MM.1S (cell line): ENCODE data around the gene MSRB1.

ENCODE experiments used
- DNase-seq: peaks from one replicate; pipeline ENCODE4 v3.0.0-alpha.2; 2015
- H2AFZ ChIP-seq: fragments of 300-600 bp; sonication (generic); 2 replicates; pipeline ENCODE4 v1.6.0; 2016; ENCODE audit warnings: antibody characterized with exemption, low read length
- H3F3A ChIP-seq: fragments of 300-600 bp; sonication (generic); 2 replicates; pipeline ENCODE4 v1.6.1; 2016; ENCODE audit warnings: mild to moderate bottlenecking, antibody characterized with exemption, low read length, moderate library complexity, mixed read lengths; ENCODE audit not compliant: insufficient read depth
- H3K27ac ChIP-seq: fragments of 300-600 bp; sonication (generic); 2 replicates; pipeline ENCODE4 v1.5.1; 2016; ENCODE audit warnings: mild to moderate bottlenecking, low read length
- H3K27me3 ChIP-seq: fragments of 300-600 bp; sonication (generic); replicated peaks from 2 replicates; pipeline ENCODE4 v1.6.0; 2016; ENCODE audit warnings: low read length; ENCODE audit not compliant: insufficient read depth
- H3K36me3 ChIP-seq: fragments of 300-600 bp; sonication (generic); replicated peaks from 2 replicates; pipeline ENCODE4 v1.6.1; 2016; ENCODE audit warnings: mild to moderate bottlenecking, low read length, mixed read lengths; ENCODE audit not compliant: insufficient read depth
- H3K4me1 ChIP-seq: fragments of 300-600 bp; sonication (generic); 2 replicates; pipeline ENCODE4 v1.6.1; 2016; ENCODE audit warnings: low read length, mixed read lengths
- H3K4me2 ChIP-seq: fragments of 300-600 bp; sonication (generic); 2 replicates; pipeline ENCODE4 v1.6.0; 2016; ENCODE audit warnings: low read depth, low read length
- H3K4me3 ChIP-seq: fragments of 300-600 bp; sonication (generic); 2 replicates; pipeline ENCODE4 v1.5.1; 2016; ENCODE audit warnings: low read length, mixed read lengths
- H3K79me2 ChIP-seq: fragments of 300-600 bp; sonication (generic); 2 replicates; pipeline ENCODE4 v1.6.1; 2016; ENCODE audit warnings: mixed run types, low read length, mixed read lengths
- H3K9ac ChIP-seq: fragments of 300-600 bp; sonication (generic); 2 replicates; pipeline ENCODE4 v1.6.1; 2016; ENCODE audit warnings: low read length, mixed read lengths
- H3K9me2 ChIP-seq: fragments of 300-600 bp; sonication (generic); replicated peaks from 2 replicates; pipeline ENCODE4 v1.6.1; 2016; ENCODE audit warnings: mild to moderate bottlenecking, low read length, mixed read lengths; ENCODE audit not compliant: insufficient read depth
- H3K9me3 ChIP-seq: fragments of 300-600 bp; sonication (generic); replicated peaks from 2 replicates; pipeline ENCODE4 v1.6.1; 2016; ENCODE audit warnings: mild to moderate bottlenecking, low read length, mixed read lengths; ENCODE audit not compliant: insufficient read depth
- H4K20me1 ChIP-seq: fragments of 300-600 bp; sonication (generic); 2 replicates; pipeline ENCODE4 v1.6.1; 2016; ENCODE audit warnings: mild to moderate bottlenecking, low read length, moderate library complexity, mixed read lengths; ENCODE audit not compliant: insufficient read depth
- CTCF ChIP-seq: fragments of 300-600 bp; sonication (generic); IDR thresholded peaks from 2 replicates; pipeline ENCODE4 v1.5.1; 2016; ENCODE audit warnings: antibody characterized with exemption, low read length, mixed read lengths
- EZH2 ChIP-seq: fragments of 300-600 bp; sonication (generic); optimal IDR thresholded peaks from 2 replicates; pipeline ENCODE3; 2017; ENCODE audit warnings: low read depth, mild to moderate bottlenecking, antibody characterized with exemption, low read length, mixed read lengths
- EZH2phosphoT487 ChIP-seq: fragments of 300-600 bp; sonication (generic); IDR thresholded peaks from 2 replicates; pipeline ENCODE4 v1.6.1; 2018; ENCODE audit warnings: antibody characterized with exemption, low read length

The MSRB1 gene

GRCh38 chr16:1918351-1919326 is 24.4 kb downstream of the MSRB1 start, which contains the start of gene HS3ST6:
TSS of gene HS3ST6 (minus strand) at chr16:1918415. CDS start at chr16:1918323, 92 bp downstream.
- no peak for DNase-seq
- H3K4me2 ChIP-seq: no peak within 1 kb of the TSS
- H3K4me3 ChIP-seq: no peak within 1 kb of the TSS
- no peak within 1 kb of the TSS for H3K9ac ChIP-seq
- no peaks in the 10 kb centered on the region for H3K36me3 ChIP-seq
- H3K9me3 ChIP-seq: no peaks in the 10 kb centered on the region
- no peak within 1 kb of the TSS for H3K27ac ChIP-seq
- H4K20me1 ChIP-seq: no peaks in the 10 kb centered on the region
- H3F3A ChIP-seq: no peaks in the 10 kb centered on the region
- peaks cover 85% of the 10 kb centered on the region for H3K27me3 ChIP-seq
- H3K9me2 ChIP-seq: no peaks in the 10 kb centered on the region
- H2AFZ ChIP-seq: no peak within 1 kb of the TSS
- TF ChIP-seq EZH2 (no peak), EZH2phosphoT487 (no peak), CTCF (no peak)
- no peaks in the 10 kb centered on the region for H3K4me1 ChIP-seq
- H3K79me2 ChIP-seq: no peaks in the 10 kb centered on the region

GRCh38 chr16:1917665-1918350 is 25.2 kb downstream of the MSRB1 start:
- Histone ChIP-seq H3K9ac (no peak overlapping the region), H4K20me1 (no peaks in the 10 kb centered on the region)
- TF ChIP-seq CTCF (no peak), EZH2 (peak; percentile 56)

GRCh38 chr16:1917056-1917664 is 25.8 kb downstream of the MSRB1 start:
- H4K20me1 ChIP-seq: no peaks in the 10 kb centered on the region
- H3K36me3 ChIP-seq: no peaks in the 10 kb centered on the region
- no peak overlapping the region for H3K4me2 ChIP-seq
- no peaks in the 10 kb centered on the region for H3K9me2 ChIP-seq
- no peaks in the 10 kb centered on the region for H3K9me3 ChIP-seq
- H3K79me2 ChIP-seq: no peaks in the 10 kb centered on the region
- H3K4me3 ChIP-seq: no peak overlapping the region
- H3K27me3 ChIP-seq: peaks cover 71% of the 10 kb centered on the region
- H2AFZ ChIP-seq: no peak overlapping the region
- H3K27ac ChIP-seq: no peak overlapping the region
- no peaks in the 10 kb centered on the region for H3F3A ChIP-seq
- TF ChIP-seq EZH2phosphoT487: no peak
- peak; percentile 2 for TF ChIP-seq EZH2
- no peak for TF ChIP-seq CTCF
- H3K9ac ChIP-seq: no peak overlapping the region
- DNase-seq: no peak
- no peaks in the 10 kb centered on the region for H3K4me1 ChIP-seq

More at GRCh38 chr16:1917665-1918350, 25.2 kb downstream of the MSRB1 start:
- H3K9me3 ChIP-seq: no peaks in the 10 kb centered on the region
- H3K36me3 ChIP-seq: no peaks in the 10 kb centered on the region
- H3K9me2 ChIP-seq: no peaks in the 10 kb centered on the region
- no peak overlapping the region for H3K27ac ChIP-seq
- no peaks in the 10 kb centered on the region for H3F3A ChIP-seq
- peaks cover 78% of the 10 kb centered on the region for H3K27me3 ChIP-seq
- no peaks in the 10 kb centered on the region for H3K79me2 ChIP-seq
- H3K4me1 ChIP-seq: no peaks in the 10 kb centered on the region
- no peak for DNase-seq
- H3K4me3 ChIP-seq: no peak overlapping the region
- H2AFZ ChIP-seq: no peak overlapping the region
- H3K4me2 ChIP-seq: no peak overlapping the region
